Ureter (tissue), 1 donor: ENCODE results near the gene PRM2. TPM values are rescaled to one million over a fixed set of nuclear protein-coding genes. Genes with fewer than 3 reads are reported as not detected.

ENCODE experiments used
- DNase-seq: peaks from one replicate; pipeline ENCODE4 v3.0.0-alpha.2; 2020; ENCODE audit warnings: low spot score
- total RNA-seq: library from RNA; stranded (reverse); gene quantifications from one replicate; pipeline ENCODE4 v1.2.4, GENCODE V29; 2023
- donor health status: DM: yes; HTN: yes; CAD: no.

Gene PRM2
- not detected for total RNA-seq

GRCh38 chr16:11276143-11276895, at the start of gene PRM2:
Gene PRM2, minus strand, starts transcription at chr16:11276480. Its CDS starts 110 bp downstream, at chr16:11276370.
- no peak for DNase-seq

GRCh38 chr16:11325404-11326083, 49.3 kb upstream of the PRM2 start:
- no peak for DNase-seq

GRCh38 chr16:11323551-11324336, 47.5 kb upstream of the PRM2 start:
- no peak for DNase-seq

GRCh38 chr16:11322823-11323222, 46.5 kb upstream of the PRM2 start:
- no peak for DNase-seq

- no peak for DNase-seq
Observed at GRCh38 chr16:11321662-11322061, 45.4 kb upstream of the PRM2 start.

- DNase-seq, result no peak
Observed at GRCh38 chr16:11320170-11320569, 43.9 kb upstream of the PRM2 start.

- no peak for DNase-seq
Observed at GRCh38 chr16:11319529-11320146, 43.4 kb upstream of the PRM2 start.

- no peak for DNase-seq
Observed at GRCh38 chr16:11318817-11319216, 42.5 kb upstream of the PRM2 start.

- DNase-seq, result no peak
Observed at GRCh38 chr16:11316331-11317015, 40.2 kb upstream of the PRM2 start.

- no peak for DNase-seq
Observed at GRCh38 chr16:11315510-11315909, 39.2 kb upstream of the PRM2 start.

- DNase-seq, result no peak
Observed at GRCh38 chr16:11314309-11314894, 38.1 kb upstream of the PRM2 start.

- no peak for DNase-seq
Observed at GRCh38 chr16:11313493-11314308, 37.4 kb upstream of the PRM2 start.

GRCh38 chr16:11312718-11313492, 36.6 kb upstream of the PRM2 start:
- no peak for DNase-seq

- DNase-seq, result no peak
Observed at GRCh38 chr16:11310997-11311561, 34.8 kb upstream of the PRM2 start.

- no peak for DNase-seq
Observed at GRCh38 chr16:11310634-11310977, 34.3 kb upstream of the PRM2 start.

GRCh38 chr16:11309895-11310633, 33.8 kb upstream of the PRM2 start:
- DNase-seq, result no peak

GRCh38 chr16:11308493-11309283, 32.4 kb upstream of the PRM2 start:
- no peak for DNase-seq
